Astrocyte (in vitro differentiated cells and primary cell): ENCODE results near the gene YAF2.

Source experiments
- CTCF ChIP-seq: IDR thresholded peaks from 2 replicates; pipeline ENCODE4 v1.5.1; 2011; ENCODE audit warnings: low read depth, mild to moderate bottlenecking, inconsistent platforms, low read length, moderate library complexity; ENCODE audit not compliant: insufficient read depth
- EZH2 ChIP-seq: IDR thresholded peaks from 2 replicates; pipeline ENCODE4 v1.6.1; 2012; ENCODE audit warnings: mild to moderate bottlenecking, low read length, inconsistent platforms; ENCODE audit not compliant: insufficient read depth

GRCh38 chr12:42118136-42118879 lies 119.7 kb downstream of the YAF2 start:
- TF ChIP-seq EZH2 = no peak
- no peak for TF ChIP-seq CTCF
